GM18861 (cell line): ENCODE measurements around the gene LMBR1.
A peak's percentile ranks its signal among the peaks of the same experiment; 100 is the strongest.
"Not testable (repeated sequence)": the region's sequence is repeated elsewhere in the genome, so short reads cannot be mapped to it uniquely, and the experiment has no call there.

Source experiments
- ATAC-seq: cut with Tn5 transposase; IDR thresholded peaks from one replicate; pipeline ENCODE4 v1.9.1; 2021; ENCODE audit not compliant: unreplicated experiment

LMBR1 gene

DNA sequence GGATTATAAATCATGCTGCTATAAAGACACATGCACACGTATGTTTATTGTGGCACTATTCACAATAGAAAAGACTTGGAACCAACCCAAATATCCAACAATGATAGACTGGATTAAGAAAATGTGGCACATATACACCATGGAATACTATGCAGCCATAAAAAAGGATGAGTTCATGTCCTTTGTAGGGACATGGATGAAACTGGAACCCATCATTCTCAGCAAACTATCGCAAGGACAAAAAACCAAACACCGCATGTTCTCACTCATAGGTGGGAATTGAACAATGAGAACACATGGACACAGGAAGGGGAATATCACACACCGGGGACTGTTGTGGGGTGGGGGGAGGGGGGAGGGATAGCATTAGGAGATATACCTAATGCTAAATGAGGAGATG lies 89.3 kb downstream of the LMBR1 start:
- ATAC-seq: not testable (repeated sequence)

- ATAC-seq: no peak
Observed at GRCh38 chr7:156802214-156802613, 90.8 kb downstream of the LMBR1 start.

DNA sequence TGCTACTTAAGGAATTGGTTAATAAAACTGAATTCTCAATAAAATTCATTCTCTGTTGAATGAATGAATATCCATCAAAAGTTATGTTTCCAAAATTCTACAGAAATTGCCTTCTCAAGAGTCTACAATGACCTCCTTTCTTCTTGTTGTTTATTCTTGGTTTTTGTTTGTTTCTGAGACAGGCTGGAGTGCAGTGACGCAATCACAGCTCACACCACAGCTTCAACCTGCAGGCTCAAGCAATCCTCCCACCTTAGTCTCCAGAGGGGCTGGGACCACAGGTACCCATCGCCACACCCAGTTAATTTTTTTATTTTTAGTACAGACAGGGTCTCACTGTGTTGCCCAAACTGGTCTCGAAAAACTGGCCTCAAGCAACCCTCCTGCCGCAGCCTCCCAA lies 97.6 kb downstream of the LMBR1 start:
- no peak for ATAC-seq

GRCh38 chr7:156793334-156793733 lies 99.6 kb downstream of the LMBR1 start:
- ATAC-seq: no peak

GRCh38 chr7:156792611-156793010 lies 100.4 kb downstream of the LMBR1 start:
- ATAC-seq: no peak

- no peak for ATAC-seq
Observed at GRCh38 chr7:156791241-156791640, 101.7 kb downstream of the LMBR1 start.

- ATAC-seq: no peak
Observed at GRCh38 chr7:156790264-156790663, 102.7 kb downstream of the LMBR1 start.

DNA sequence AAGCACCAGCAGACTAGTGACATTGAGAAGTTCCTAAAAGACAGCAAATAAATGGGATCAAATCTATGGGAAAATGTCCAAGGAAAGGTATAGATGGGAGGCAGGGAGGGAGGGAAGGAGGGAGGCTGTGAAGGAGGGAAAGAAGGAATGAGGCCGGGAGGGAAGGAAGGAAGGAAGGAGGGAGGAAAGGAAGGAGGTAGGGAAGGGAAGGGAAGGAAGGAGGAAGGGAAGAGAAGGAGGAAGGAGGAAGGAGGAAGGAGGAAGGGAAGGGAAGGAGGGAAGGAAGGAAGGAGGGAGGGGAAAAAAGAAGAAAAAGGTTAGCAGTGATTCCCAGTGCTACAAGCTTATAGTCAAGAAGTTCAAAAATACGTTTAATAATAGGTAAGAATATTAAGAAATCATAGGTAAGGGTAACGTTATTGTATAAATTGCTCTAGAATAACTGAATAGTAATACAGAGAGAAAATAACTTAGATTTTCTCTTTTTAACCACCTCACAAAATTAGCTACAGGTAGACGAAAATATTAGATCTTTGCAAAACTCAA lies 106.9 kb downstream of the LMBR1 start:
- ATAC-seq: no peak

- no peak for ATAC-seq
Observed at GRCh38 chr7:156783864-156784263, 109.1 kb downstream of the LMBR1 start.

GRCh38 chr7:156781972-156782371 lies 111.0 kb downstream of the LMBR1 start:
- no peak for ATAC-seq

GRCh38 chr7:156780724-156781455 lies 112.1 kb downstream of the LMBR1 start:
- ATAC-seq: peak; percentile 79

DNA sequence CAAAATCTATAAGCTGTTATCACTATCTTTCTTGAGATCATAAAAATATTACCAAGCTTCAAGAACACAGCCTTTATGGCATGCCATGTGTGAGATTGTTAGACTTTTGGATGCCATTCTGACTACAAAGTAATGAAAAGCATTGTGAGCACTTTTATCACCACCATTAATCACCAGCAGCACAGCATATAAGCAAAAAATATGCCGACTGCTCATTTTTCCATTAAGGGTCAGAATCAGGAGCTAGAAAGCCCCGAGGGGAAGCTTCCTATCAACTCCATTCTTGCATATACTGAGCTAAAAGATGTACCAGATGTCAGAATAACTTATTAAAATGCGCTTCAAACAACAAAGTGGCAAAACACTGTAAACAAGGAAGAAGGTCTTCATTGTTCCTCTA lies 114.3 kb downstream of the LMBR1 start:
- no peak for ATAC-seq

- ATAC-seq: no peak
Observed at GRCh38 chr7:156778201-156778600, 114.8 kb downstream of the LMBR1 start.

DNA sequence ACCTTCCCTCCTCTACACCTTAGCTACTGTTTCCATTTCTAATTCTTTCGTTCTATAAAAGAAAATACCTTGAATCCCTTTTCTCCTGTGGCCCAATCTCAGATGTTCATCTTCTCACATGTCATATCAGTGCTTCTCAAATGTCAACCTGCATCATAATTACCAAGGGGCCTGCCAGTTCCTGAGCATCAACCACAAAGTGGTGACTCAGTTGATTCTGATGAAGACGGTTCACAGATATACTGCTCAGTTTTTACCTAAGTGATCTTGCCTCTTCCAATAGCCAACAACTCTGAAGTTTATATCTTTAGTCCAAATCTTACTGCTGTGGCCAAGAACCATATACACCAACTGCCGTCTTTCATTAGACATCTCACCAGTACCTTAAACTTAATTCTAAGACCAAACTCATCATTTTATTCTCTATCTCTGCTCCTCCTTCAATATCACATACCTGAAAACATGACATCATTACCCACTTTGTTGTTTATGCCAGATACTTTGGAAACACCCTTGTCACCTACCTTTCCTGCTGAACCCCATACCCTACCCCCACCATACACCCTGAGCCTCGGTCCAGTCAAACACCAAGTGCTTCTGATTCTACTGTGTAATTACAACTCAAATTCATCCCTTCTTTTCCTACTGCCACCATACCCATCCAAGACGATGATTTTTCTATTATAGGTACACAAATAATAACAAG lies 115.5 kb downstream of the LMBR1 start:
- no peak for ATAC-seq

GRCh38 chr7:156776527-156776926 lies 116.5 kb downstream of the LMBR1 start:
- ATAC-seq: no peak

DNA sequence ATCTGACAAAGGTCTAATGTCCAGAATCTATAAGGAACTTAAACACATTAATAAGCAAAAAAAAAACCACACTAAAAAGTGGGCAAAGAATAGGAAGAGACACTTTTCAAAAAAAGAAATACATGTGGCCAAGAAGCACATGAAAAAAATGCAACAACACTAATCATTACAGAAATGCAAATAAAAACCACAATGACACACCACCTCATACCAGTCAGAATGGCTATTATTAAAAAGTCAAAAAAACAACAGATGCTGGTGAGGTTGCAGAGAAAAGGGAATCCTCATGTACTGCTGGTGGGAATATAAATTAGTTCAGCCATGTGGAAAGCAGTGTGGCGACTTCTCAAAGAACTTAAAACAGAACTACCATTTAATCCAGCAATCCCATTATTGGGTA lies 119.0 kb downstream of the LMBR1 start:
- ATAC-seq: peak; percentile 63

GRCh38 chr7:156772725-156773124 lies 120.3 kb downstream of the LMBR1 start:
- ATAC-seq: no peak

- ATAC-seq: no peak
Observed at GRCh38 chr7:156768698-156769472, 124.1 kb downstream of the LMBR1 start.

DNA sequence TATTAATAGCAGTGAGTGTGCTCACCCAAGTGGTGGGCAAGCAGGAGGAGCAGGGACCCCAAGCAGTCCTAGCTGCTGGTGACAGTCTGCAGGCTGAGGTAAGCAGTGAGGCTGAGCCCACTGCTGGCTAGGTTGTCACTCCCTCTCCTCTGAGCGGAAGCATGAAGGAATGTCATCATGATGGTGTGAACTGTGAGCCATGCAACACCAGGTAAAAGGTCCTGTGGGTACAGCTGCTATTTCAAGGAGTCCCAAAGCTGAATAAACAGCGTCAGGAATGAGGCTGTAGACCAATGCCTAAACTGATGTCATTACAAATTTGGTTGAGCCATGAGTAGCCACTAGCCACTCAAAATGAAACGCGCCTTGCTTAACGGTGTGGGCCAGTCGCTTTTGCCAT lies 126.3 kb downstream of the LMBR1 start:
- ATAC-seq: no peak

DNA sequence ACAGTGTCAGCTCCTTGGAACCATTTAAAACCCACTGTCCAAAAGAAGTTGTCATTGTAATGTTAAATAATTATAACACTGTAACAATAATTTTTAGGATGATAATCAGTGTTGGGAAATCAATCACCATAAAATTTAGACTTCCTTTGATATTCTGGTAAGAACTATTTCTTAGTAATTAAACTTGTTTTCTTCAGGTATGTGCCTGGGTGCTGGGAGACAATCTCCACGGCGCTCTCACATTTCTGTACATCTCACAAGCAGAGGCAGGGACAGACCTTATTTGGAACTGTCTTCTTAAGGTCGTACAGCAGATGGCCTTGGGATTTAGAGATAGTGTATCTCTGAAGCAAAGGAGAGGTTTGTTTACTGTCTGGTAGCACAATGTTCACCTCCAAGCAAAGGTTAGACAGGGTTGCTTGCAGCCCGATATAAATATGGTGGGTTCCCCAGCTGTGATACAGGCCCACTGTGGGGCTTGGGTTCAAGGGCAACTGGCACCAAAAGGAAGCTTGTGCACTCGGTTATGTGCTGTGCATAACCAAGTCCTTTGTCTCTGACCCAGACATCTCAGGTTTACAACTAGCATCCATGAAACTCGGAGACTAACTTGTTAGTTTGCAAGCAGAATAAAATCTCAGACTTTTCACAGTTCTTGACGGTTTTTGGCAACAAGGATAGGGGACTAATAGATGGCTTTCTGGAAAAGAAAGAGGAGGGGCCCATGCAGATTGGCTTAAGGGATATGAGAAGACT lies 126.9 kb downstream of the LMBR1 start:
- no peak for ATAC-seq

GRCh38 chr7:156764766-156765165 lies 128.2 kb downstream of the LMBR1 start:
- ATAC-seq: no peak
